ENCODE results near the gene SLC16A6.

SLC16A6 gene

GRCh38 chr17:68299817-68300216 lies 8.9 kb upstream of the SLC16A6 start:
- no peak for TF ChIP-seq CTCF (IDR thresholded peaks at IDR 0.05; ENCODE audit: low read depth, low read length)
- no peak for DNase-seq
- Histone ChIP-seq H3K9me3 (no peaks in the 10 kb centered on the region), H3K4me1 (no peaks in the 10 kb centered on the region), H3K4me3 (ENCODE audit: low read depth, low read length) (no peak overlapping the region), H3K27me3 (no peaks in the 10 kb centered on the region), H3K36me3 (no peaks in the 10 kb centered on the region)

GRCh38 chr17:68298601-68299000 lies 7.7 kb upstream of the SLC16A6 start:
- Histone ChIP-seq H3K4me1 (no peaks in the 10 kb centered on the region), H3K36me3 (no peaks in the 10 kb centered on the region), H3K4me3 (ENCODE audit: low read depth, low read length) (no peak overlapping the region), H3K27me3 (no peaks in the 10 kb centered on the region), H3K9me3 (no peaks in the 10 kb centered on the region)
- no peak for TF ChIP-seq CTCF (IDR thresholded peaks at IDR 0.05; ENCODE audit: low read depth, low read length)
- no peak for DNase-seq

- no peaks in the 10 kb centered on the region for H3K27me3 ChIP-seq
- no peak for TF ChIP-seq CTCF (IDR thresholded peaks at IDR 0.05; ENCODE audit: low read depth, low read length)
- H3K4me3 ChIP-seq (ENCODE audit: low read depth, low read length) = no peak overlapping the region
- H3K9me3 ChIP-seq = no peaks in the 10 kb centered on the region
- no peak for DNase-seq
- no peaks in the 10 kb centered on the region for H3K36me3 ChIP-seq
- H3K4me1 ChIP-seq = no peaks in the 10 kb centered on the region
Observed at GRCh38 chr17:68297195-68297594, 6.3 kb upstream of the SLC16A6 start.

GRCh38 chr17:68296217-68297191 lies 5.6 kb upstream of the SLC16A6 start:
- Histone ChIP-seq H3K27me3 (no peaks in the 10 kb centered on the region), H3K36me3 (no peaks in the 10 kb centered on the region), H3K4me1 (no peaks in the 10 kb centered on the region), H3K4me3 (ENCODE audit: low read depth, low read length) (no peak overlapping the region), H3K9me3 (no peaks in the 10 kb centered on the region)
- DNase-seq = no peak
- no peak for TF ChIP-seq CTCF (IDR thresholded peaks at IDR 0.05; ENCODE audit: low read depth, low read length)

- Histone ChIP-seq H3K27me3 (no peaks in the 10 kb centered on the region), H3K9me3 (no peaks in the 10 kb centered on the region), H3K4me1 (no peaks in the 10 kb centered on the region), H3K4me3 (ENCODE audit: low read depth, low read length) (no peak overlapping the region), H3K36me3 (no peaks in the 10 kb centered on the region)
- no peak for TF ChIP-seq CTCF (IDR thresholded peaks at IDR 0.05; ENCODE audit: low read depth, low read length)
- no peak for DNase-seq
Observed at GRCh38 chr17:68295086-68295485, 4.2 kb upstream of the SLC16A6 start.

GRCh38 chr17:68294617-68295016 lies 3.7 kb upstream of the SLC16A6 start:
- Histone ChIP-seq H3K36me3 (no peaks in the 10 kb centered on the region), H3K9me3 (no peaks in the 10 kb centered on the region), H3K4me3 (ENCODE audit: low read depth, low read length) (no peak overlapping the region), H3K27me3 (no peaks in the 10 kb centered on the region), H3K4me1 (peaks cover 2% of the 10 kb centered on the region)
- TF ChIP-seq CTCF (IDR thresholded peaks at IDR 0.05; ENCODE audit: low read depth, low read length) = no peak
- DNase-seq = no peak
